ENCODE results near the gene C13orf42. TPM values are rescaled to one million over a fixed set of nuclear protein-coding genes. Genes with fewer than 3 reads are reported as not detected.

Gene C13orf42
- polyA plus RNA-seq, 3 donors = not detected

- H3K4me3 Mint-ChIP-seq = peak overlapping the region; percentile 27 to 74
- H3K79me2 ChIP-seq (ENCODE audit: insufficient read depth, low read length) = no peaks in the 10 kb centered on the region
- no peak overlapping the region for H3K4me3 ChIP-seq (replicated peaks in 1 of 3; ENCODE audit: low read depth in 2 of 3, low read length in 3 of 3)
- no peaks in the 10 kb centered on the region for H3K36me3 ChIP-seq (replicated peaks in 1 of 2; ENCODE audit: control insufficient read depth in 1 of 2, insufficient read depth in 2 of 2, low read length in 2 of 2)
- H4K20me1 ChIP-seq (ENCODE audit: insufficient read depth, low read length) = no peaks in the 10 kb centered on the region
- H3K27ac Mint-ChIP-seq = peak overlapping the region in 3 of 7 donors; percentile 11 to 46 (median 18)
- peaks cover 0 to 17% of the 10 kb centered on the region in 2 donors for H3K27me3 ChIP-seq (ENCODE audit: control insufficient read depth in 2 of 2, insufficient read depth in 2 of 2, low read length in 2 of 2)
- no peak overlapping the region for H3K4me2 ChIP-seq (replicated peaks; ENCODE audit: extremely low read depth, low read length, poor library complexity, severe bottlenecking)
- H3K27me3 Mint-ChIP-seq (ENCODE audit: low read depth in 3 of 3) = peaks cover 3 to 24% (median 16%) of the 10 kb centered on the region in 3 donors
- no peaks in the 10 kb centered on the region for H3K9me3 ChIP-seq (replicated peaks in 1 of 2; ENCODE audit: control insufficient read depth in 1 of 2, insufficient read depth in 1 of 2, low read length in 2 of 2)
- intact Hi-C loops (cut with micrococcal nuclease) = loop anchor here in 1 of 2 donors (10.0 kb wide), 1 partner anchor 1391 kb away; no protein-coding TSS in a partner anchor
- H3K27ac ChIP-seq (ENCODE audit: low read depth in 1 of 2, low read length in 2 of 2) = no peak overlapping the region
- peaks cover 17 to 20% of the 10 kb centered on the region in 2 donors for H3K4me1 ChIP-seq (ENCODE audit: control insufficient read depth in 1 of 2, insufficient read depth in 2 of 2, low read length in 2 of 2)
- peak in 1 of 3 donors; percentile 44 for DNase-seq
- 16% methylated on average over 7 of the region's 10 CpGs for WGBS (ENCODE audit: insufficient coverage)
- TF ChIP-seq, protein P1, sequence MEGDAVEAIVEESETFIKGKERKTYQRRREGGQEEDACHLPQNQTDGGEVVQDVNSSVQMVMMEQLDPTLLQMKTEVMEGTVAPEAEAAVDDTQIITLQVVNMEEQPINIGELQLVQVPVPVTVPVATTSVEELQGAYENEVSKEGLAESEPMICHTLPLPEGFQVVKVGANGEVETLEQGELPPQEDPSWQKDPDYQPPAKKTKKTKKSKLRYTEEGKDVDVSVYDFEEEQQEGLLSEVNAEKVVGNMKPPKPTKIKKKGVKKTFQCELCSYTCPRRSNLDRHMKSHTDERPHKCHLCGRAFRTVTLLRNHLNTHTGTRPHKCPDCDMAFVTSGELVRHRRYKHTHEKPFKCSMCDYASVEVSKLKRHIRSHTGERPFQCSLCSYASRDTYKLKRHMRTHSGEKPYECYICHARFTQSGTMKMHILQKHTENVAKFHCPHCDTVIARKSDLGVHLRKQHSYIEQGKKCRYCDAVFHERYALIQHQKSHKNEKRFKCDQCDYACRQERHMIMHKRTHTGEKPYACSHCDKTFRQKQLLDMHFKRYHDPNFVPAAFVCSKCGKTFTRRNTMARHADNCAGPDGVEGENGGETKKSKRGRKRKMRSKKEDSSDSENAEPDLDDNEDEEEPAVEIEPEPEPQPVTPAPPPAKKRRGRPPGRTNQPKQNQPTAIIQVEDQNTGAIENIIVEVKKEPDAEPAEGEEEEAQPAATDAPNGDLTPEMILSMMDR (IDR thresholded peaks at IDR 0.05) = no peak
- H3K9ac ChIP-seq (ENCODE audit: insufficient read depth, low read length, poor library complexity, severe bottlenecking) = no peak overlapping the region
- H3K4me1 Mint-ChIP-seq = peaks cover 28% of the 10 kb centered on the region
- no peaks in the 10 kb centered on the region for H3K36me3 Mint-ChIP-seq
- peak overlapping the region; percentile 51 for H2AFZ ChIP-seq (ENCODE audit: insufficient read depth, low read depth, low read length, poor library complexity, severe bottlenecking)
- no peaks in the 10 kb centered on the region for H3K9me3 Mint-ChIP-seq
Measured at GRCh38 chr13:51065372-51066090, 45.5 kb downstream of the C13orf42 start.

DNA sequence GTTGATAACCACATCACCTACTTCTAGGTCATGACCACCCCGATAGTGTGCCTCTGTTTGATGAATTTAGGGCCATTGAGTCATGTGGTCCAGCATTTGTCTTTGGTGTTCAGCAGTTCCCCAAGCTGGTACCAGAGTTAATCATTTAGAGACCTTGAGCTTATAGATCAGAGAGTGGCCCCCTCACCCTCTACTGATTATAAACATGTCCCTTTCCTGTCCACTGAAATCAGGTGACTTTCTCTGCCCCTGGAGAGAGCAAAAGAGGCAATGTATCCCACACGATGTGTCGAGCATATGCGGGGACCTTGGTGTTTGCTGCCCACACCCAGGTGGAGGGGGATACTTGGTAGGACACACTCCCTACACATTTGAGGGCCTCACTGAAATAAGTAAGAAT lies 46.3 kb downstream of the C13orf42 start:
- no peaks in the 10 kb centered on the region for H3K36me3 ChIP-seq (replicated peaks in 1 of 2; ENCODE audit: control insufficient read depth in 1 of 2, insufficient read depth in 2 of 2, low read length in 2 of 2)
- H3K36me3 Mint-ChIP-seq = no peaks in the 10 kb centered on the region
- H3K4me3 ChIP-seq (replicated peaks in 1 of 3; ENCODE audit: low read depth in 2 of 3, low read length in 3 of 3) = no peak overlapping the region
- H3K27me3 ChIP-seq (ENCODE audit: control insufficient read depth in 2 of 2, insufficient read depth in 2 of 2, low read length in 2 of 2) = peaks cover 0 to 17% of the 10 kb centered on the region in 2 donors
- H3K9me3 Mint-ChIP-seq = no peaks in the 10 kb centered on the region
- 80% methylated on average over 1 of the region's 4 CpGs for WGBS (ENCODE audit: insufficient coverage)
- H4K20me1 ChIP-seq (ENCODE audit: insufficient read depth, low read length) = no peaks in the 10 kb centered on the region
- H3K4me1 Mint-ChIP-seq = peaks cover 23% of the 10 kb centered on the region
- no peaks in the 10 kb centered on the region for H3K79me2 ChIP-seq (ENCODE audit: insufficient read depth, low read length)
- peaks cover 17 to 20% of the 10 kb centered on the region in 2 donors for H3K4me1 ChIP-seq (ENCODE audit: control insufficient read depth in 1 of 2, insufficient read depth in 2 of 2, low read length in 2 of 2)
- H3K4me3 Mint-ChIP-seq = no peak overlapping the region
- H2AFZ ChIP-seq (ENCODE audit: insufficient read depth, low read depth, low read length, poor library complexity, severe bottlenecking) = no peak overlapping the region
- H3K9ac ChIP-seq (ENCODE audit: insufficient read depth, low read length, poor library complexity, severe bottlenecking) = no peak overlapping the region
- TF ChIP-seq, protein P1 (IDR thresholded peaks at IDR 0.05) = no peak
- no peak overlapping the region for H3K27ac ChIP-seq (ENCODE audit: low read depth in 1 of 2, low read length in 2 of 2)
- H3K27me3 Mint-ChIP-seq (ENCODE audit: low read depth in 3 of 3) = peaks cover 3 to 24% (median 18%) of the 10 kb centered on the region in 3 donors
- H3K27ac Mint-ChIP-seq = no peak overlapping the region
- H3K9me3 ChIP-seq (replicated peaks in 1 of 2; ENCODE audit: control insufficient read depth in 1 of 2, insufficient read depth in 1 of 2, low read length in 2 of 2) = no peaks in the 10 kb centered on the region
- intact Hi-C loops (cut with micrococcal nuclease) = loop anchor here in 1 of 2 donors (10.0 kb wide), 1 partner anchor 1390 kb away; no protein-coding TSS in a partner anchor
- no peak overlapping the region for H3K4me2 ChIP-seq (replicated peaks; ENCODE audit: extremely low read depth, low read length, poor library complexity, severe bottlenecking)
- DNase-seq = no peak

All from CD14-positive monocyte (primary cell).